ENCODE results near the gene VCX2.

Gene VCX2

GRCh38 chrX:8196776-8197175, 25.7 kb upstream of the VCX2 start:
- no peak overlapping the region for H3K4me3 ChIP-seq (replicated peaks; ENCODE audit: insufficient read depth, low read length)
- H3K27ac ChIP-seq (replicated peaks) = no peak overlapping the region
- DNase-seq (ENCODE audit: low read depth in 1 of 2, low spot score in 1 of 2) = no peak
- H3K27me3 ChIP-seq (ENCODE audit: insufficient read depth, poor library complexity, severe bottlenecking) = no peaks in the 10 kb centered on the region
- TF ChIP-seq GABPA (IDR thresholded peaks at IDR 0.05; ENCODE audit: low read depth) (no peak), SPI1 (IDR thresholded peaks at IDR 0.05; ENCODE audit: borderline replicate concordance, low read depth) (no peak), POLR2AphosphoS5 (IDR thresholded peaks at IDR 0.05; ENCODE audit: low read depth) (no peak), CTCF (IDR thresholded peaks at IDR 0.05; ENCODE audit: insufficient read depth, low read length) (no peak)
- TF ChIP-seq, protein P1, sequence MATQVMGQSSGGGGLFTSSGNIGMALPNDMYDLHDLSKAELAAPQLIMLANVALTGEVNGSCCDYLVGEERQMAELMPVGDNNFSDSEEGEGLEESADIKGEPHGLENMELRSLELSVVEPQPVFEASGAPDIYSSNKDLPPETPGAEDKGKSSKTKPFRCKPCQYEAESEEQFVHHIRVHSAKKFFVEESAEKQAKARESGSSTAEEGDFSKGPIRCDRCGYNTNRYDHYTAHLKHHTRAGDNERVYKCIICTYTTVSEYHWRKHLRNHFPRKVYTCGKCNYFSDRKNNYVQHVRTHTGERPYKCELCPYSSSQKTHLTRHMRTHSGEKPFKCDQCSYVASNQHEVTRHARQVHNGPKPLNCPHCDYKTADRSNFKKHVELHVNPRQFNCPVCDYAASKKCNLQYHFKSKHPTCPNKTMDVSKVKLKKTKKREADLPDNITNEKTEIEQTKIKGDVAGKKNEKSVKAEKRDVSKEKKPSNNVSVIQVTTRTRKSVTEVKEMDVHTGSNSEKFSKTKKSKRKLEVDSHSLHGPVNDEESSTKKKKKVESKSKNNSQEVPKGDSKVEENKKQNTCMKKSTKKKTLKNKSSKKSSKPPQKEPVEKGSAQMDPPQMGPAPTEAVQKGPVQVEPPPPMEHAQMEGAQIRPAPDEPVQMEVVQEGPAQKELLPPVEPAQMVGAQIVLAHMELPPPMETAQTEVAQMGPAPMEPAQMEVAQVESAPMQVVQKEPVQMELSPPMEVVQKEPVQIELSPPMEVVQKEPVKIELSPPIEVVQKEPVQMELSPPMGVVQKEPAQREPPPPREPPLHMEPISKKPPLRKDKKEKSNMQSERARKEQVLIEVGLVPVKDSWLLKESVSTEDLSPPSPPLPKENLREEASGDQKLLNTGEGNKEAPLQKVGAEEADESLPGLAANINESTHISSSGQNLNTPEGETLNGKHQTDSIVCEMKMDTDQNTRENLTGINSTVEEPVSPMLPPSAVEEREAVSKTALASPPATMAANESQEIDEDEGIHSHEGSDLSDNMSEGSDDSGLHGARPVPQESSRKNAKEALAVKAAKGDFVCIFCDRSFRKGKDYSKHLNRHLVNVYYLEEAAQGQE (IDR thresholded peaks at IDR 0.05; ENCODE audit: insufficient replicate concordance, low read depth) = no peak

- Histone ChIP-seq H3K27ac (replicated peaks) (no peak overlapping the region), H3K4me3 (replicated peaks; ENCODE audit: insufficient read depth, low read length) (no peak overlapping the region), H3K27me3 (ENCODE audit: insufficient read depth, poor library complexity, severe bottlenecking) (no peaks in the 10 kb centered on the region)
- TF ChIP-seq, protein P1 (IDR thresholded peaks at IDR 0.05; ENCODE audit: insufficient replicate concordance, low read depth) = no peak
- TF ChIP-seq POLR2AphosphoS5 (IDR thresholded peaks at IDR 0.05; ENCODE audit: low read depth) = no peak
- no peak for TF ChIP-seq GABPA (IDR thresholded peaks at IDR 0.05; ENCODE audit: low read depth)
- no peak for TF ChIP-seq SPI1 (IDR thresholded peaks at IDR 0.05; ENCODE audit: borderline replicate concordance, low read depth)
- TF ChIP-seq CTCF (IDR thresholded peaks at IDR 0.05; ENCODE audit: insufficient read depth, low read length) = no peak
- no peak for DNase-seq (ENCODE audit: low read depth in 1 of 2, low spot score in 1 of 2)
Observed at GRCh38 chrX:8194216-8194615, 23.1 kb upstream of the VCX2 start.

DNA sequence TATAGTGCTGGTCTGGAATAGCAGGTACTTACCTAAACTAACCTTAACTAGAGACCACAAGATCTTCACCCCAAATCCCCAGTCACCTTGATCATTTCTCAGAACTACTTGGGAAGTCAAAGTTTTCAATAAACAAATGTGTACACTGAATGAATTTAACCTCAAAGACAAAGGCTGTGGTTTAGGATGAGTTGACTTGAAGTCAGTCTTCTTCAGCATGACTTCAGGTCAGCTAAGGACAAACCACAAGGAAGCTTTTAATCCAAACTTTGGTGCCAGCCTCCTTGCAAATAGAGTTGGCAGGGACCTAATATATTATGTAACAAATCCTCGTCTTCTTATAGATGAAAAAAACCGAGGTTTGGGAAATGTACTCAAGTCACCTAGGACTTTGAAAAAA, 21.2 kb upstream of the VCX2 start:
- no peak for DNase-seq (ENCODE audit: low read depth in 1 of 2, low spot score in 1 of 2)
- H3K4me3 ChIP-seq (replicated peaks; ENCODE audit: insufficient read depth, low read length) = no peak overlapping the region
- TF ChIP-seq, protein P1 (IDR thresholded peaks at IDR 0.05; ENCODE audit: insufficient replicate concordance, low read depth) = no peak
- no peak for TF ChIP-seq SPI1 (IDR thresholded peaks at IDR 0.05; ENCODE audit: borderline replicate concordance, low read depth)
- no peak for TF ChIP-seq GABPA (IDR thresholded peaks at IDR 0.05; ENCODE audit: low read depth)
- no peak for TF ChIP-seq CTCF (IDR thresholded peaks at IDR 0.05; ENCODE audit: insufficient read depth, low read length)
- TF ChIP-seq POLR2AphosphoS5 (IDR thresholded peaks at IDR 0.05; ENCODE audit: low read depth) = no peak
- H3K27me3 ChIP-seq (ENCODE audit: insufficient read depth, poor library complexity, severe bottlenecking) = no peaks in the 10 kb centered on the region
- H3K27ac ChIP-seq (replicated peaks) = no peak overlapping the region

Measured in HL-60 (cell line).